ENCODE results near the gene PIK3CG.
"Not testable (repeated sequence)": the region's sequence is repeated elsewhere in the genome, so short reads cannot be mapped to it uniquely, and the experiment has no call there.

The PIK3CG gene

DNA sequence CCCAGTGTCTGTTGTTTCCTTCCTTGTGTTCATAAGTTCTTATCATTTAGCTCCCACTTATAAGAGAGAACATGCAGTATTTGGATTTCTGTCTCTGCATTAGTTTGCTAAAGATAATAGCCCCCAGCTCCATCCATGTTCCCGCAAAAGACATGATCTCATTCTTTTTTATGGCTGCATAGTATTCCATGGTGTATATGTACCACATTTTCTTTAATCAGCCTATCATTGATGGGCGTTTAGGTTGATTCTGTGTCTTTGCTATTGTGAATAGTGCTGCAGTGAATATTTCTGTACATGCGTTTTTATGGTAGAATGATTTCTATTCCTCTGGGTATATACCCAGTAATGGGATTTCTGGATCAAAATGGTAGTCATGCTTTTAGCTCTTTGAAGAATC, 32.5 kb downstream of the PIK3CG start:
- not testable (repeated sequence) for H3K4me3 ChIP-seq (ENCODE audit: low read length); H3K36me3 ChIP-seq (ENCODE audit: control insufficient read depth, insufficient read depth, low read length); H3K27me3 ChIP-seq (ENCODE audit: control insufficient read depth, insufficient read depth, low read length); H3K9ac ChIP-seq (ENCODE audit: low read length); H3K4me1 ChIP-seq (ENCODE audit: control insufficient read depth, insufficient read depth, low read length); H3K9me3 ChIP-seq (ENCODE audit: control insufficient read depth, low read length)

DNA sequence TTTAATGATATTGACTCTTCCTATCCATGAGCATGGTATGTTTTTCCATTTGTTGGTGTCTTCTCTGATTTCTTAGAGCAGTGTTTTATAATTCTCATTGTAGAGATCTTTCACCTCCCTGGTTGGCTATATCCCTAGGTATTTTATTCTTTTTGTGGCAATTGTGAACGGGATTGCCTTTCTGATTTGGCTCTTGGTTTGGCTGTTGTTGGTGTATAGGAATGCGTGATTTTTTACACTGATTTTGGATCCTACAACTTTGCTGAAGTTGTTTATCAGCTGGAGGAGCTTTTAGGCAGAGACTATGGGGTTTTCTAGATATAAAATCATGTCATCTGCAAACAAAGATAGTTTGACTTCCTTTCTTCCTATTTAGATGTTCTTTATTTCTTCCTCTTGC, 33.9 kb downstream of the PIK3CG start:
- not testable (repeated sequence) for H3K9me3 ChIP-seq (ENCODE audit: control insufficient read depth, low read length); H3K9ac ChIP-seq (ENCODE audit: low read length); H3K4me3 ChIP-seq (ENCODE audit: low read length); H3K36me3 ChIP-seq (ENCODE audit: control insufficient read depth, insufficient read depth, low read length); H3K27me3 ChIP-seq (ENCODE audit: control insufficient read depth, insufficient read depth, low read length); H3K4me1 ChIP-seq (ENCODE audit: control insufficient read depth, insufficient read depth, low read length)

DNA sequence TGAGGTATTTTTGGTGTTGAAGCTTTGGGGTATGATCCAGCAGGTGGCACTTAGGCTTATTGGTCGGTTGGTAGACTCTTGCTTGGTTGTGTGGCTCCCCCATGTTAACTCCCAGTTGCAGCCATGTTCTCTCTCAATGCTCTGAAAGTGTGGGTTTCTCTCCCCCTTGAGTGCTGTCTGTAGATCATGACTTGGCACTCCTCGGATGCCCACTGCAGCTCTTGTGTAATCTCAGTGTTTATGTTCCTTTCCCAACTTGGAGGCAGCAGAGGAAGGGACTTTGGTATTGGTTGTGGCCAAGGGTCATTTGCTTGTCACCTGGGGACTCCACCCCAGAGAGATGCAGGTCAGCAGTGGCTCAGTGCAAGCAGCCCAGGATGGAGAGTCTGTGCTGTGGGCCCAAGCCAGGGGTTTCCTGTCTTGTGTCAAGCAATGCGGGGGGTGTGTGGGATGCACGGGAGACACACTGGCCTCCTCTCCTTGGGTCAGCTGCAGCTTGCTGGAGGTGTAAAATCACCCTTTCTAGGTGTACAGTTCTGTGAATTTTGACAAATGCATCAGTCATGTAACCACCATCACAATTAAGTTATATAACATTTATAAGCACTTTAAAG, 36.9 kb downstream of the PIK3CG start:
- no peaks in the 10 kb centered on the region for H3K27me3 ChIP-seq (ENCODE audit: control insufficient read depth, insufficient read depth, low read length)
- H3K4me3 ChIP-seq (ENCODE audit: low read length) = no peak overlapping the region
- H3K9ac ChIP-seq (ENCODE audit: low read length) = no peak overlapping the region
- no peaks in the 10 kb centered on the region for H3K9me3 ChIP-seq (ENCODE audit: control insufficient read depth, low read length)
- H3K4me1 ChIP-seq (ENCODE audit: control insufficient read depth, insufficient read depth, low read length) = no peaks in the 10 kb centered on the region
- H3K36me3 ChIP-seq (ENCODE audit: control insufficient read depth, insufficient read depth, low read length) = no peaks in the 10 kb centered on the region

DNA sequence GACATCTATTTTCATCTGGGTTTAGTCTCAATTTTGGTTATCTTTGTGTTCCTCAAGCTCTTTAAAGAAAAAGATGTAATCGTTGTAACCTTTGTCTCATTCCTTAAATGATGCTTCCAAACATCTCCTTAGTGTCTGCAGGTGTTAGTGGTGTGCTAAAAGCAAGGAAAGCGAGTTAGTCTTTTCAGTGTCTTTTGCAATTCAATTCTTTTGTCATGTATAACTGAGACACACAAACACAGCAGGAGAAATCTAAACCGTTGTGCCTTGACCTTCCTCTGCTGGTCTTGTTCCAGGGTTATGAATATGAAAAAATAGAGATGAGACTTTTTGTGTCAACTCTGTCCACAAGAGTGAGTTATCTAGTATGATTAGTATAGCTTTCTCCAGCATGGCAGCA, 40.7 kb downstream of the PIK3CG start:
- Histone ChIP-seq H3K36me3 (ENCODE audit: control insufficient read depth, insufficient read depth, low read length) (no peaks in the 10 kb centered on the region), H3K9me3 (ENCODE audit: control insufficient read depth, low read length) (no peaks in the 10 kb centered on the region), H3K4me3 (ENCODE audit: low read length) (no peak overlapping the region), H3K4me1 (ENCODE audit: control insufficient read depth, insufficient read depth, low read length) (no peaks in the 10 kb centered on the region), H3K9ac (ENCODE audit: low read length) (no peak overlapping the region), H3K27me3 (ENCODE audit: control insufficient read depth, insufficient read depth, low read length) (no peaks in the 10 kb centered on the region)

DNA sequence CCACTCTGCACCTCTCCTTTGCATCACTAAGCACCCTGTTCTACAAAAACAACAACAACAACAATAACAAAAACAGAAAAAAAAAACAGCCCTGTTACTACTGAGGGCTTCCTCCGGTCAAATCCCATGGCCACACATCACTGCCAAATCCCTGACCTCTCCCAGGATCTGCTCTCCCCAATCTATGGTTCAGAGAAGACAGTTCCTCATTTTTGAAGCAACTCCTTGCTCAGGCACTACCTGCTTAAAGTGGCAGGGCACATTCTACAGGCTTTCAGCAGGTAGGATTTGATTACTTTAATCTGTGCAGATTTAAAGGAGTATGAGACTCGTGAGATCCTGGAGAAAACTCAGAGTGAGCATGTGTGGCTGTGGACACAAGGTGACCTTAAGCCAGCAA, 46.9 kb downstream of the PIK3CG start:
- Histone ChIP-seq H3K9me3 (ENCODE audit: control insufficient read depth, low read length) (no peaks in the 10 kb centered on the region), H3K4me3 (ENCODE audit: low read length) (no peak overlapping the region), H3K9ac (ENCODE audit: low read length) (no peak overlapping the region), H3K4me1 (ENCODE audit: control insufficient read depth, insufficient read depth, low read length) (no peaks in the 10 kb centered on the region), H3K27me3 (ENCODE audit: control insufficient read depth, insufficient read depth, low read length) (no peaks in the 10 kb centered on the region), H3K36me3 (ENCODE audit: control insufficient read depth, insufficient read depth, low read length) (no peaks in the 10 kb centered on the region)

DNA sequence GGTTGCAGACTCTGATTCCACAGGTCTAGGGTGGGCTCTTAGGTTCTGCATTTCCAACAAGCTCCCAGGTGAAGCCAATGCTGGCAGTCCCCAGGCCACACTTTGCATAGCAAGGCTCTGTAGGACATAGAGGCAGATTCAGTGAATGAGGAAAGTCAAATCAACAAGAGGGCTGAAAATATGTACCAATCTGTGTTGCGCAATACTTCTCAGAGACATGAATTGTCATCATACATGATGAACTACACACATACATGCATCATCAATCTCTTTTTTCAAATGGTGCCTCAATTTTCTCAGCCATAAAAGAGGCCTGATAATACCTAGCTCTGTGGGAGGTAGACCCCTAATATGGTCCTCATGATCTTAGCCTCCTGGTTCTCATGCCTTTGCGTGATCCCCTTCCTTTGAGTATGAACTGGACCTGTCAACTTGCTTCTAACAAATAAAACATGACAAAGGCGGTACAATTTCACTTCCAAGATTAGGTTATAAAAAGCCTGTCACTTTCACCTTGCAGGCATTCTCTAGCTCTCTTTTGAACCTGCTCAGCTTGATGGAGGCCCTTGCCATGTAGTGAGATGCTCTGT, 49.0 kb downstream of the PIK3CG start:
- Histone ChIP-seq H3K9me3 (ENCODE audit: control insufficient read depth, low read length) (no peaks in the 10 kb centered on the region), H3K9ac (ENCODE audit: low read length) (no peak overlapping the region), H3K4me3 (ENCODE audit: low read length) (no peak overlapping the region), H3K4me1 (ENCODE audit: control insufficient read depth, insufficient read depth, low read length) (no peaks in the 10 kb centered on the region), H3K27me3 (ENCODE audit: control insufficient read depth, insufficient read depth, low read length) (no peaks in the 10 kb centered on the region), H3K36me3 (ENCODE audit: control insufficient read depth, insufficient read depth, low read length) (no peaks in the 10 kb centered on the region)

DNA sequence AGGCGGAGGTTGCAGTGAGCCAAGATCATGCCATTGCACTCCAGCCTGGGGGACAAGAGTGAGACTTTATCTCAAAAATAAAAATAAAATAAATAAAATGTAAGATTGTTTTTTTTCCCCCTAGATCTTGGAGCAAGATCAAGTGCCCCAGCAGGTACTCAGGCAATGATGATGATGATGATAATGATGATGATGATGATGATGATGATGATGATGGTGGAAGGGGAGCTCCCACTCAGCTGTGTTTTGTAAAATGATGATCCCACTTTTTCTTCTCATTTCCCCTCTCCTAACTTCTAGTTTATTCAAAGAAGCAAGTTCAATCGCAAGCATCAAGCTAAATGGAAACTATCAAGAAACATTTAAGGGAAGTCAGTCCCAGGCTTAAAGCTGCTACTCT, 50.3 kb downstream of the PIK3CG start:
- Histone ChIP-seq H3K4me1 (ENCODE audit: control insufficient read depth, insufficient read depth, low read length) (no peaks in the 10 kb centered on the region), H3K27me3 (ENCODE audit: control insufficient read depth, insufficient read depth, low read length) (no peaks in the 10 kb centered on the region), H3K4me3 (ENCODE audit: low read length) (no peak overlapping the region), H3K36me3 (ENCODE audit: control insufficient read depth, insufficient read depth, low read length) (no peaks in the 10 kb centered on the region), H3K9ac (ENCODE audit: low read length) (no peak overlapping the region), H3K9me3 (ENCODE audit: control insufficient read depth, low read length) (no peaks in the 10 kb centered on the region)

DNA sequence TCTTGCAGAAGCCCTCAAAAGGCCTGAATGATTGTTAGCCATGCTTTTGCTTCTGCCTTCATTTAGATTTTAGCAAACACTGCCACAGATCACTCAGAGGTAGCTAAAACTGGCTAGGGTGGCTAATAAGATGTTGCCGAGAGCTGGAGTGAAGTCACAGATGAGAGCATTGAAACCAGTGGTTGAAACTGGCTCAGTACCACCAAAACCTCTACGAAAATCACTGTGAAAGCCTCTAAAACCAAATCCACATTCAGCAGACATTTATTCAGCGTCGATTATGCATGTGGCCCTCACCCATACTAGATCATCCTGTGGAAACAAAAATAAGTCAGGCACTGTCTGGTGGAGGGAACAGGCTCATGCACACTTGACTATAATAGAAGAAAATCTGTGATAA, 50.8 kb downstream of the PIK3CG start:
- no peak overlapping the region for H3K4me3 ChIP-seq (ENCODE audit: low read length)
- H3K9ac ChIP-seq (ENCODE audit: low read length) = no peak overlapping the region
- H3K27me3 ChIP-seq (ENCODE audit: control insufficient read depth, insufficient read depth, low read length) = no peaks in the 10 kb centered on the region
- no peaks in the 10 kb centered on the region for H3K4me1 ChIP-seq (ENCODE audit: control insufficient read depth, insufficient read depth, low read length)
- no peaks in the 10 kb centered on the region for H3K36me3 ChIP-seq (ENCODE audit: control insufficient read depth, insufficient read depth, low read length)
- no peaks in the 10 kb centered on the region for H3K9me3 ChIP-seq (ENCODE audit: control insufficient read depth, low read length)

DNA sequence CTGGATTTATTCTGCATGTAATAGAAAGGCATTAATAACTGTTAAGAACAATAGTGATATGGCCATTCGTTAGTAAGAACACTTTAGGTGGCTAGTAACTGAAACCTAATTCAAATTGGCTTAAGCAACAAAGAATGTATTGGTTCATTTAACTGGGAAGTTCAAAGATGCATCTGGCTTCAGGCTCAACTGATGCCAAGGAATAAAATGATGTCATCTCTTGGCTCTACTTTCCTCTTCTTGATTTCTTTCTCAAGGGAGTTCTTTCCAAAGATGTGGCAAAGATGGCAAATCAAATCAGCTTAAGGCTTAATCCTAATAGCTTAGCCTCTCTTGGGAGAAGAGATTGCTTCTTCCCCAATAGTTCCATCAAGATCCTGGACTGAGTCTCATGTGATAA, 51.6 kb downstream of the PIK3CG start:
- Histone ChIP-seq H3K9me3 (ENCODE audit: control insufficient read depth, low read length) (no peaks in the 10 kb centered on the region), H3K36me3 (ENCODE audit: control insufficient read depth, insufficient read depth, low read length) (no peaks in the 10 kb centered on the region), H3K4me1 (ENCODE audit: control insufficient read depth, insufficient read depth, low read length) (no peaks in the 10 kb centered on the region), H3K27me3 (ENCODE audit: control insufficient read depth, insufficient read depth, low read length) (no peaks in the 10 kb centered on the region), H3K9ac (ENCODE audit: low read length) (no peak overlapping the region), H3K4me3 (ENCODE audit: low read length) (no peak overlapping the region)

DNA sequence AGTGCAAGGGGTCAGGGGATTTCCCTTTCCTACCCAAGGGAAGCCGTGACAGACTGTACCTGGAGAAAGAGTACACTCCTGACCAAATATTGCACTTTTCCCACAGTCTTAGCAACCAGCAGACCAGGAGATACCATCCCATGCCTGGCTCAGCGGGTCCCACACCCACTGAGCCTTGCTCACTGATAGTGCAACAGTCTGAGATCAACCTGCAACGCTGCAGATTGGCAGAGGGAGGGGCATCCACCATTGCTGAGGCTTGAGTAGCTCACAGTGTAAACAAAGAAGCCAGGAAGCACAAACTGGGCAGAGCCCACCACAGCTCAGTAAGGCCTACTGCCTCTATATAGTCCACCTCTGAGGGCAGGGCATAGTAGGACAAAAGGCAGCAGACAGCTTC, 53.9 kb downstream of the PIK3CG start:
- Histone ChIP-seq H3K9me3 (ENCODE audit: control insufficient read depth, low read length) (no peaks in the 10 kb centered on the region), H3K4me1 (ENCODE audit: control insufficient read depth, insufficient read depth, low read length) (no peaks in the 10 kb centered on the region), H3K4me3 (ENCODE audit: low read length) (no peak overlapping the region), H3K9ac (ENCODE audit: low read length) (no peak overlapping the region), H3K27me3 (ENCODE audit: control insufficient read depth, insufficient read depth, low read length) (no peaks in the 10 kb centered on the region), H3K36me3 (ENCODE audit: control insufficient read depth, insufficient read depth, low read length) (no peaks in the 10 kb centered on the region)

DNA sequence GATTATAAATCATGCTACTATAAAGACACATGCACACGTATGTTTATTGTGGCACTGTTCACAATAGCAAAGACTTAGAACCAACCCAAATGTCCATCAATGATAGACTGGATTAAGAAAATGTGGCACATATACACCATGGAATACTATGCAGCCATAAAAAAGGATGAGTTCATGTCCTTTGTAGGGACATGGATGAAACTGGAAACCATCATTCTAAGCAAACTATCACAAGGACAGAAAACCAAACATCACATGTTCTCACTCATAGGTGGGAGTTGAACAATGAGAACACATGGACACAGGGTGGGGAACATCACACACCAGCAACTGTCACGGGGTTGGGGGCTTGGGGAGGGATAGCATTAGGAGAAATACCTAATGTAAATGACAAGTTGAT, 59.4 kb downstream of the PIK3CG start:
- H3K27me3 ChIP-seq (ENCODE audit: control insufficient read depth, insufficient read depth, low read length); H3K9me3 ChIP-seq (ENCODE audit: control insufficient read depth, low read length); H3K36me3 ChIP-seq (ENCODE audit: control insufficient read depth, insufficient read depth, low read length); H3K4me1 ChIP-seq (ENCODE audit: control insufficient read depth, insufficient read depth, low read length); H3K9ac ChIP-seq (ENCODE audit: low read length); H3K4me3 ChIP-seq (ENCODE audit: low read length): not testable (repeated sequence)

DNA sequence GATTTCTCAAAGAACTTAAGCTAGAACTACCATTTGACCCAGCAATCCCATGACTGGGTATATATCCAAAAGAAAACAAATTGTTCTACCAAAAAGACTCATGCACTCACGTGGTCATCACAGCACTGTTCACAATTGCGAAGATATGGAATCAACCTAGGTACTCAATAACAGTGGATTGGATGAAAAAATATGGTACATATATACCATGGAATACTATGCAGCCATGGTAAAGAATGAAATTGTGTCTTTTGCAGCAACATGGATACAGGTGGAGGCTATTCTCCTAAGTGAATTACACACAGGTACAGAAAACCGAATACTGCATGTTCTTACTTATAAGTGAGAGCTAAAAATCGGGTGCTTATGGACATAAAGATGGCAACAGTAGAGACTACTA, 61.8 kb downstream of the PIK3CG start:
- Histone ChIP-seq H3K4me3 (ENCODE audit: low read length) (no peak overlapping the region), H3K9ac (ENCODE audit: low read length) (no peak overlapping the region), H3K9me3 (ENCODE audit: control insufficient read depth, low read length) (no peaks in the 10 kb centered on the region), H3K27me3 (ENCODE audit: control insufficient read depth, insufficient read depth, low read length) (no peaks in the 10 kb centered on the region), H3K36me3 (ENCODE audit: control insufficient read depth, insufficient read depth, low read length) (no peaks in the 10 kb centered on the region), H3K4me1 (ENCODE audit: control insufficient read depth, insufficient read depth, low read length) (no peaks in the 10 kb centered on the region)

DNA sequence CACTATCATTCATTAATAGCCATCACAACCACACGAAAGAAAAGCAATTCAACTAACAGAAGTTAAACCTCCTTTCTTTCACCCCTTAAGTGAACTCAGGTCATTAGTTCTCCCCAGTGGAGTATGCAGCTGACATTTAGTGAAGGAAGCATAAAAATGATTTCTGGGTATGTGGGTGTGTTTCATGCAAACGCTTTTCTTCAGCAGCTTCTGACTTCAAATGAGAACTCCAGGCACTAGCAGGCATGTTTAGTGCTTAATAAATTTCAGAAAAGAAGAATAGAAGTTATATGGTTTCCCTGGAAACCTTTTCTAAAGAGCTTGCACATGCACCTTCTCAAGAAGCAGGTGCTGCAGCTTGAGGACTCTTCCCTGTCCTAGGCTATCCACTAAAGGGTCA, 62.5 kb downstream of the PIK3CG start:
- Histone ChIP-seq H3K4me1 (ENCODE audit: control insufficient read depth, insufficient read depth, low read length) (no peaks in the 10 kb centered on the region), H3K27me3 (ENCODE audit: control insufficient read depth, insufficient read depth, low read length) (no peaks in the 10 kb centered on the region), H3K4me3 (ENCODE audit: low read length) (no peak overlapping the region), H3K9me3 (ENCODE audit: control insufficient read depth, low read length) (no peaks in the 10 kb centered on the region), H3K36me3 (ENCODE audit: control insufficient read depth, insufficient read depth, low read length) (no peaks in the 10 kb centered on the region), H3K9ac (ENCODE audit: low read length) (no peak overlapping the region)
